Hepatocyte (in vitro differentiated cells): Measurements from ENCODE around the gene TSSC4.

ENCODE experiments used
- EZH2 ChIP-seq: fragments of 200-600 bp; sonication (generic); IDR thresholded peaks from 2 replicates; pipeline ENCODE4 v1.6.1; 2016; ENCODE audit warnings: antibody characterized with exemption, mild to moderate bottlenecking, borderline replicate concordance
- EZH2phosphoT487 ChIP-seq: fragments of 200-600 bp; sonication (generic); IDR thresholded peaks from one replicate; pipeline ENCODE4 v1.6.1; 2018; ENCODE audit warnings: antibody characterized with exemption, mild to moderate bottlenecking, low read depth, moderate library complexity; ENCODE audit not compliant: unreplicated experiment, severe bottlenecking
- TF ChIP-seq, protein P1 (sequence below): fragments of 200-600 bp; sonication (generic); IDR thresholded peaks from 2 replicates; pipeline ENCODE4 v1.5.1; 2016; ENCODE audit warnings: antibody characterized with exemption, mild to moderate bottlenecking; ENCODE audit not compliant: poor library complexity

- TF ChIP-seq, protein P1, sequence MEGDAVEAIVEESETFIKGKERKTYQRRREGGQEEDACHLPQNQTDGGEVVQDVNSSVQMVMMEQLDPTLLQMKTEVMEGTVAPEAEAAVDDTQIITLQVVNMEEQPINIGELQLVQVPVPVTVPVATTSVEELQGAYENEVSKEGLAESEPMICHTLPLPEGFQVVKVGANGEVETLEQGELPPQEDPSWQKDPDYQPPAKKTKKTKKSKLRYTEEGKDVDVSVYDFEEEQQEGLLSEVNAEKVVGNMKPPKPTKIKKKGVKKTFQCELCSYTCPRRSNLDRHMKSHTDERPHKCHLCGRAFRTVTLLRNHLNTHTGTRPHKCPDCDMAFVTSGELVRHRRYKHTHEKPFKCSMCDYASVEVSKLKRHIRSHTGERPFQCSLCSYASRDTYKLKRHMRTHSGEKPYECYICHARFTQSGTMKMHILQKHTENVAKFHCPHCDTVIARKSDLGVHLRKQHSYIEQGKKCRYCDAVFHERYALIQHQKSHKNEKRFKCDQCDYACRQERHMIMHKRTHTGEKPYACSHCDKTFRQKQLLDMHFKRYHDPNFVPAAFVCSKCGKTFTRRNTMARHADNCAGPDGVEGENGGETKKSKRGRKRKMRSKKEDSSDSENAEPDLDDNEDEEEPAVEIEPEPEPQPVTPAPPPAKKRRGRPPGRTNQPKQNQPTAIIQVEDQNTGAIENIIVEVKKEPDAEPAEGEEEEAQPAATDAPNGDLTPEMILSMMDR: no peak
- TF ChIP-seq EZH2: no peak
- TF ChIP-seq EZH2phosphoT487: no peak
Observed at GRCh38 chr11:2395211-2395730, 5.3 kb upstream of the TSSC4 start.
